Ammon's horn (tissue), 1 donor: ENCODE results near the gene MYO3B.

Source experiments
- DNase-seq: peaks from one replicate; pipeline ENCODE4 v3.0.0-alpha.2; 2016; ENCODE audit warnings: low spot score

Gene MYO3B

DNA sequence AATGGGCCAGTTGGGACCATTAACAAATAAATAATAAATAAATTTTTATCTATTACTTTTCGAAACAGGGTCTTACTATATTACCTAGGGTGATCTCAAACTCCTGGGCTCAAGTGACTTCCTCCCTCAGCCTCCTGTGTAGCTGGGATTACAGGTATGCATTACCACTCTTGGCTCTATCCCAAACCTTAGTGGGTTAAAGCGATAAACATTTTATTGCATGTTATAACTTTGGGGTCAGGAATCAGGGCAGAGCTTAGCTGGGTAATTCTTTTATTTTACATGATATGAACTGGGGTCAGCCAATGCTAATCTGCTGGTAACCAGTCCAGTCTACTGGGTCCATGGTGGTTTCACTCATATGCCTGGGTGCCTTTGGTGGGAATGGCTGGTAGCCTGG is 127.8 kb downstream of the MYO3B start:
- DNase-seq, result no peak

DNA sequence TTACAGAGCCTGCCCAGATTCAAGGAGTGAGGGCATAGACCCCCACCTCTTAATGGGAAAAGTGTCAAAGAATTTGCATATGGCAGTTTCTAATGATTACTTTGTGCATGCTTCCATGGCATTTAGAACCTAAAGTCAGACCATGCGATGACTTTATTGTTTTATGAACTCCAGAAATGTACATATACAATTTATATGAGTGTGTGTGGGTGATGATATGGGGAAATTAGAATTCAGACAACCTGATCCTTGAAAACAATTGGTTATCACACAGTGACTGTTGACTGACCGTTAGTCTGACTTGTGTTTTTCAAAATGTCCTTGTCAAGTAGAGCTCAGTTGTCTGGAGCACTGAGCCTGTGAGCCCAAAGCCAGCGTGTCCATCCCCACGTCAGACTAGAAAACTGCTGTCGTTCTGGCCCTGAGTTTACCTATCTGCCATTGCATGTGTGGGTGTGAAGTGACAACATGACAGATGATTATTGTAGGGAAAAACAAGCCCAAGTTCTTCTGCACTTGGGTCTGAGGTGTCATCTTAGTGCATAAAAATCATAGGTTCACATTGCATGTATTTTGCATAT is 128.4 kb downstream of the MYO3B start:
- no peak for DNase-seq

DNA sequence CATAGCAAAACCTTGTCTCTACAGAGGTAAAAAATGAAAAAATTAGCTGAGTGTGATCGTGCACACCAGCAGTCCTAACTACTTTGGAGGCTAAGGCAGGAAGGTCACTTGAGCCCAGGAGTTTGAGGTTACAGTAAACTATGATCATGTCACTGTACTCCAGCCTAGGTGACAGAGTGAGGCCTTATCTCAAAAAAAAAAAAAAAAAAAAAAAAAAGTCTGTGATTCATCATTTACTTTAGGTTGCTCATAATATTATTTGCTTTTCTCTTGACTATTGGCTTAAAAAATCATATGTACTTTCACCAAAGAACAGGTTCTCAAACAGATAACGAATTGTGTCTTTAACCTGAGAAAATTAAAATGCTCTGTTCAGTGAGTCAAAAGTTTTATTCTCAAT is 129.1 kb downstream of the MYO3B start:
- DNase-seq, result no peak

DNA sequence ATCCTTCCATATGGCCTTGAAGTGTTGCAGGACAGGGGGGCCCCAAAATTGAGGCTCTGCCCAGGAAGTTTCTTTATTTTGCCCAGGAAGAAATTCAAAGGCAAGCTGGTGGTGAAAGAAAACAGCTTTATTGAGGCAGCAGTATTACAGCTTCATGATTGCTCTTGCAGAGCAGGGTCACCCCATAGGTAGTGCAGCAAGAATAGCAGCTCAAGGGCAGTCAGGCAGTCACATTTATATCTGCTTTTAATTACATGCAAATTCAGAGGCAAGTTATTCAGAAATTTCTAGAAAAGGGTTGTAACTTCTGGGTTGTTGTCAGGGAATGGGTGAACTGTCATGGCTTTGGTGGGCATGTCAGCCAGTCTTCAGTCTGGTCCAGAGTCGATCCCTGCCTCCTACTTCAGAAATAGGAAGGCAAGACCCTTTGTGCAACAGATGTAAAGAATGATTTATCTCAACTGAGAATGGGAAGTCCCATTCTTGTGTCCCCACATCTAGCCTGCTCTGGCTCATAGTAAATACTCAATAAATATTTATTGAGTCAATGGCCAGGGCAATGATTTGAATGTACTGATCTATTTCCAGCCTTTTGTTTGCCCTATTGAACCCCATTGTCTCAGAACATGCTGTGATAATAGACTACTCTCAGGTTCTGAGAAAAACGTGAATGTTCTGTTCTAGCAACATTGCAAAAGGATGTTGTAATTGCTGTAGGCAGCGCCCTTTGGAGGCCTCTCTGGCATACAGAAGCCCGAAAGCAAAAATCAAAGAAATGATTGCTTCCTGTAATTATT is 129.8 kb downstream of the MYO3B start:
- no peak for DNase-seq

DNA sequence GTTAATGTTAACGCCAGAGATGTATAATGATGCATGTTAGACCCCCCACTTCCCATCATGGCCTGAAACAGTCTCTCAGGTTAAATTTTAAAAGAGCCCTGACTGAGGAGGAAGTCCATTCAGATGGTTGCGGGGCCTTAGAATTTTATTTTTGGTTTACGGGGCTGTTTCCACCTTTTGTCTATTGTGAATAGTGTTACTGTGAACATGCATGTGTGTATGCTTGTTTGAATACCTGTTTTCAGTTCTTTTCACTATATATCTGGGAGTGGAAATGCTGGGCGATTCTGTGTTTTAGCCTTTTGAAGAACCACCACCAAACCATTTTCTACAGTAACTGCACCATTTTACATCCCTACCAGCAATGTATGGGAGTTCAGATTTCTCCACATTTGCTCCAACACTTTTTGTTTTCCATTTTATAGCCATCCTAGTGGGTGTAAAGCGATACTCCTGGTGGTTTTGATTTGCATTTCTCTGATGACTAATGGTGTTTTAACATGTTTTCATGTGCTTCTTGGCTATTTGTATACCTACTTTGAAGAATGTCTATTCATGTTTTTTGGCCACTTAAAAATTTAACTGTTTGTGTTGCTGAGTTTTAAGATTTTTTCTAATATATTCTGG is 133.0 kb downstream of the MYO3B start:
- no peak for DNase-seq

DNA sequence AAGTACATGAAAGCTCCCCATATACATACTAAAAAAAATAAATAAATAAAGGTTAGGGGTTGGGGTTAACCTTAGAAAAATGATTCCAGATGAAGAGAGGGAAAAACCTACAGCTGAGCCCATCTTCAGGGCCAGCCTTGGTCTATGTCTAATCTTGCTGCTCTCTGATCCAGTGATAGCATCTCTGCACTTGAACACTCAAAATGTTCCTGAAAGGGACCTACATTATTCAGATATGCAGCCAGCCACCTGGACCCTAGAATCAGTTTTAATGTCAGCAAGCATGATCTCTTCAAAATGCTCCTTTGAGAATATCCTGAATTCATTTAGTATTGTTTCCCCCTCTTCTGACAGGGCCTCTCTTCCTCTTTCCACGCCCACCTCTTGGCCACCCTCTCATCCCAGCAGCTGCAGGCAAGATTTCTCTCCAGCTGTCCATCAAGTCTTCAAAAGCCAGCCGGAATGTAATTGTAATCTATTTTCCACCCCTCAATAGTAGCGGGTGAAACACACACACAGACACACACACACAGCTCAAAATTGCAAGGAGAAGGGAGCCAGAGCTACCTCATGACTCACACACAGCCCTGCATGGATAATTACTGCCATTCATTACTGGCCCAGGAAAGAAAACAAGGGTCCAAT is 135.5 kb downstream of the MYO3B start:
- DNase-seq, result peak; percentile 41

DNA sequence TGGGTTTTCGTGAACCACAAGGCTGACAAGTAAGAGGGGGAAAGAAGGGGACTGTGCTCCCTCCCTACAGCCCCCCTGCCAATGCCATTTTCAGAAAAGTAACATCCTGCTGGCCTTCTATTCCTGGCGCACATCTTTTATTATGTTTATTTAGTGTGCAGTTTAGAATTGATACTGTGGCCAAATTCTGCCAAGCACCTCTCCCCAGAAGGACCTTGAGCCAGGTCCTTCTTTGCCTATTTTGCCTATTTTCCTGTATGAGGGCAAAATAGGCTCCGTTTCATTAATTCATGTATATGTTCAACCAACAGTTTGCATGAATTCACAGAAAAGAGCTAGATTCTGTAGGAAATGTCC is 136.0 kb downstream of the MYO3B start:
- no peak for DNase-seq

DNA sequence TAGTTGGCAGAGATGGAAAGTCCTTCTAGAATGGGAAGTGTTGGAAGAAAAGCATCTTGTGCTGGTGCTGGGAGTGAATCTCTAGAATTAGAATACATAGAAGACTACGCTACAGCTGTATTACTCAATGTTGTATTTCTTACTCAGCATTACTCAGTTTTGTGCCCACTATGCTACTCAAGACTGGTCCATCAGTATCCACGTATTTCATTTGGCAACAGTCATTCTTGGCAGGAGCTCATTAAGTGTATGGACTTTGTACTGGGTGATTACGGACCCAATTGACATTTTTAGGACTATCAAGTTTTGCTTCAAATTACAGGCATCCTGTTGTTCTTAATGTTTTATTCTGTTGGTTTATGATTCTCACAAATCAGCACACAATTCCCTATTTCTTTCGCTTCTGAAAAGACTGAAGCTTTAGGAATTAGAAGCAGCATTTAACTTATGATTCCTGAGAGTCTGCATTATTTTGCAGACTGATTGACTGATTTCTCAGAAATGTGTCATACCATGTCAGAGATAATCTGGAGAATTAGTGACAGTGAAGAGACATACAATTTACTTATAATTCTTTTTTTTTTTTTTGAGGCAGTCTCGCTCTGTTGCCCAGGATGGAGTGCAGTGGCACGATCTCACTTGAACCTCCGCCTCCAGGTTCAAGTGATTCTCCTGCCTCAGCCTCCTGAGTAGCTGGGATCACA is 136.9 kb downstream of the MYO3B start:
- DNase-seq, result no peak

DNA sequence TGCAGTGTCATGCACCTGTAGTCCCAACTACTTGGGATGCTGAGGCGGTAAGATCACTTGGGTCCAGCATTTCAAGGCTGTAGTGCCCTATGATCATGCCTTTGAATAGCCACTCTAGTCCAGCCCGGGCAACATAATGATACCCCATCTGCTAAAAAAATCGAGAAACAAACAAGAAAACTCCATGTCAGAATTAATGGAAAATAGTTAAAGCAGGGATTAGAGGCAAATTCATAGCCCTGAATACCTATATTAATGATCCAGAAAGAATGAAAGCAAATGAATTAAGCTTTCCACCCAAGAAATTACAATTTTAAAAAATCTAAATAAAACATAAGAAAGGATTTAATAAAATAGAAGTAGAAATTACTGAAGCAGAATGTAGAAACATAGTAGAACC is 143.0 kb downstream of the MYO3B start:
- DNase-seq, result no peak

DNA sequence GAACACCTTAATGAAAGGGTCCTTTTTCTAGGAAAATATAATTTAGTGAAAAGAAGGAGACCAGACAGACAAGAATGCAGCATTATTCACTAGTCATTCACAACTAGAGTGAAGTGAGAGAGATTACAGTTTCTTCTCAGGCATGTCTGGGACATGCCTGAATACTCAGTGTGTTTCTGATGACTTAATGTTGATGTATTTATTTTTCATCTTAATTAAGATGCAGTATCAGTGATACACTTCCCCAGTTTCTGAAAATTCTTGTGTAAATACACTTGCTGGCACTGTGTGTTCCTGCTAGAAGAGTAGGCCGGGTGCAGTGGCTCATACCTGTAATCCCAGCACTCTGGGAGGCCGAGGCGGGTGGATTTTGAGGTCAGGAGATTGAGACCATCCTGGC is 143.6 kb downstream of the MYO3B start:
- DNase-seq, result no peak

DNA sequence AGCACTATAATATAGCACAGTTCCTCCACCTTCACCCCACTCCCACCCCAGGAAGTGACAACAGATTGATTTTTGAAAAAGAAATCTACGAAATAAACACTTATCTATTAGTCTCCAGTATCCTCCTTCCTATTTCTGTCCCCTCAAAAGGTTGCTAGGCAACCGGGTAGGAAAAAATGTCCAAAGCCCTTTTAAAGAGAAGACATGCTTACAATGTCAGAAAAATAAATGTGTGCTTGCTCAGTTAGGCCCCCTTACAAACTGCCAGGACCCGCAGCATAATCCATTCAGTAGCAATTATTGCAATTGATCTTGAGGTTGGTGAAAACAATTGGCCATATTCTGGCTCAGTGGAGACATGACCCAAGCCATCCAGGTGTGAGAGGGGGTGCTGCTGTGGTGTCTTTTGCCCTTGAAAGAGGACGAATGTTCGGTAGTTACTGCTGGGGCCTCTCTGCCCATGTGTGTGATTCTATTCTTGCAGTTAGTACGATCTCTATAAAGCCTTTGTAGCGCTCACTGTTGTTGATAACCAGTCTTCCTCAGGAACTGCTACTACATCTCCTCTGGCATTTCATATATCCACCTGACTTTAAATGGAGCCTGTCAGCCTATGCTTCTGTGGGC is 144.3 kb downstream of the MYO3B start:
- no peak for DNase-seq

DNA sequence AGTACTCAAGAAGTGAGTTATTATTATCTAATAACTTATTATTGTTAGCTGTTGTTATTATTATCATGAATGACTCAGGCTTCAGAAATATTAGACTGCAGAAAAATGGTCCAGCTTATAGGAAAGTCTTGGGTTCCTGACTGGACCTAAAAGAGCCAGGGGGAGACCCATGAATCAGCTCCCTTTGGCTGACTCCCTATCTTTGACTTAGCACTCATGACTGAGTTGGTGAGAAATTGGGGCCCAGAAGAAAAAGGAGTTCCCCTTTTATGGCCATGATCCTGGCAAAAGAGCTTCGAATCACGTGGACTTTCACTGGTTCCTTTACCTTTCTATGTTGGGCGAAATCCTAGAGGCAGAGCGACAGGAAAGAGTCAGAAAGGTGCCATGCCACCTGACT is 145.8 kb downstream of the MYO3B start:
- DNase-seq, result no peak

DNA sequence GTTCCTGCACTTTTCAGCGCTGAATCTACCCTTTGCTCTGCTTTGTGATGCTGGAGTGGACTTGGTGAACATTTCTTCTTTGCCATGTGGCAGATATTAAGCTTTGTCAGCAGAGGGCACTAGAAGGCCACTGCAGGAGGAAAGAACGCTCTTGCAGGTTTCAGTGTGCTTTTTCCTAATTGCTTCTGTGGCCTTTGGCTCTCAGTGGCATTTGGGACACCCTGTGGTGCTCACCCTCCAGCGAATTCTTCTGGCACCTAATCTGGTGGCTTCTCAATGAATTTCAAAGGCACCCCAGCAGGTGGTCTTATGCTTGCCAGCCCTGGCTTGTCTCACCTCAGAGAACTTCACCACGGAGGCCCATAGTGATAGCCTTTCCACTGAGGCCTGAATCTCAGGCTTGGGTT is 146.7 kb downstream of the MYO3B start:
- peak; percentile 71 for DNase-seq

DNA sequence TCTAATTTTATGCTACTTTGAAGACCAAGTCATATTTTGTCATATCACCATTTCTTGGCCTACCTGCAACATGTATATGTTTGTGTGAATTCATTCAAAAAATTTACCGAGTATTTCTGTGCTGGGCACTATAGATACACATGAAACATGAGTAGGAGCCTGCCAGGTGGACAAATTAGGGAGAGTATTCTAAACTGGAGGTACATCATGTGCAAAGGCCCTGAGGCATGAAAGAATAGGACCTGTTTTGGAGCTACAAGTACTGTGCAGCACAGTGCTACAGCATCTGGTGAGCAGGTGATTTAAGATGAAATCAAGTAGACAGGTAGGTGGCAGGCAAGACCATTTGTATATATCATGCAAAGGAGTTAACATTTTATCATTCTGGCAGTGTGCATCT is 152.9 kb downstream of the MYO3B start:
- no peak for DNase-seq

DNA sequence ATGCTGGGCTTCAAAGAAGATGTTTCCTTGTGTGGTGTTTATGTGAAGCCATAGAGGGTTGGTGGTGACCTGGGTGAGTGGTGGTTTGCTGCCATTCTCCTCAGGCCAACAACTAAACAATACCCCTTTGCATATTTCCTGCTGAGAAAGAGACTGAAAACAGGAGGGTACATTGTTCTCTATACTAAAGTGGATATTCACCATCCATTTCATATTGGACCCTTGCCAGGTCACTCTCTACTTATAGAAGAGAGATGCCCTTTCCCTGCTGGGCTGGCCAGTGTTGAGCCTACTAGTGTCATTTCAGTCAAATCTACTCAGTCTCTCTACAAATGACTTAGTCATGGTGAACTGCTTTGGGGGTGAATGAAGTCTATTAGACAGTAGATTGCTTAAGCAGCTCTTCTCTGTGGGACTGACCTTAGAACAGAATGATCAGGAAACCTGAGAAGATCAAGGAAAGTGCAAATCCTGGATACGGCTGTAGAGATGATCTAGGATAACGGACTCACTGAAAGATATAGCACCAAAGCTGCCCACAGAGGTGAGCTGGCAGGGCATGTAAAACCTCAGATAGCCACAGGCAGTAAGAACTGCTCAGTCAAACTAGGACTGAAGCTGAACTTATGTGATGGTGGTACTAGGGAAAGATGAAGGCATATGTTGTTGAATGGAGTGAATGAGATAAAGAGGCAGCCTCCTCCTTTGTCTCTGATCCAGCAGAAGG is 154.9 kb downstream of the MYO3B start:
- no peak for DNase-seq

DNA sequence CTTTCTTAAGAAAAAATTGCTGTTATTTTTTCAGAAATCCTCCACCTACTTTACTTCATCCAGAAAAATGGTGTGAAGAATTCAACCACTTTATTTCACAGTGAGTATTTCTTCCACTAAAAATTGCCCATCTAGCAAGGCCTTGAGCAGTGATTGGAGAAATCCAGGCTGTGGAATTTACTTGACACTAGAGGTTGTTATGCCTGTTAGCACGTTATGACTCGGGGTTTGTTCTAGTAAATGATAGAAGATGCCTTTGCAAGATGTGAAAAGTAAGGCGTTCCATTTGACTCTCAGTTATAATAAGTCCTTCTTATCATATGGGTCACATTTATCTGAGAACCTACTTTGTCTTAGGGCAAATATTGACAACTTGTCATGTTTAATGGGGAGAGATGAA is 157.4 kb downstream of the MYO3B start:
- no peak for DNase-seq

DNA sequence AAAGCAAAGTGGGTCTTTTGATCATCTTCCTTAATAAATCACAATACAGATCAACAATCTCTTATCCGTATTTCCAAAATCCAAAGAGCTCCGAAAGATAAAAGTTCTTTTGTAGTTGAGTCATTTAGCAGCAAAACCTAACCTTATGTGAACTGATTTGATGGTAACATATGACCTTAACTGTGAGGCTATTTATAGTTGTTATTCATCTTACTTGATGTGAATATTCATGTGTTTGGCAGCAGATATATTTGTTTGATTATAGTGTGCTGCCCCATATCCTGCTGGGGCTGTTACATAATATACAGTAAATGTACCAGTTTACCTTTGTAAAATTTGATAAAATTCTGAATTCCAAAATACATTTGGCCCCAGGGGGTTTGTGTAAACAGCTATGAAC is 158.5 kb downstream of the MYO3B start:
- no peak for DNase-seq

DNA sequence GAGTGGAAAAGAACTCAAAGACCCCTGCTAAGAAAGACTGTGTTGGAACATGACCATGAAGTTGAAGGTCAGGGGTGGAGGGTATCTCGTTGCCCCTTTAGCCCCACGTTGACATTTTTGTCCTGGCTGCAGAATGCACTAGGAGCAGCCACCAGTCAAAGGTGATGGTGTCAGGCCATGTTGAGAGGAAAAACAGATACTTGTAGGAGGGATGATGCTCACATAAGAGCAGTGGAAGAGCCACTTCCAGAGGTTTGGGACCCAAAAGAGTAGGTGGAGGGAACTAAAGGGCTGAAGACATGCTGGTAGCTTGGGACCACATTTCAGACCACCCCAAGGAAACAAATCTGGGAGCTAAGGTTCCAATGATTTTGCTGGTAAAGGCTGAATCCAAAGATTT is 159.0 kb downstream of the MYO3B start:
- DNase-seq, result no peak

DNA sequence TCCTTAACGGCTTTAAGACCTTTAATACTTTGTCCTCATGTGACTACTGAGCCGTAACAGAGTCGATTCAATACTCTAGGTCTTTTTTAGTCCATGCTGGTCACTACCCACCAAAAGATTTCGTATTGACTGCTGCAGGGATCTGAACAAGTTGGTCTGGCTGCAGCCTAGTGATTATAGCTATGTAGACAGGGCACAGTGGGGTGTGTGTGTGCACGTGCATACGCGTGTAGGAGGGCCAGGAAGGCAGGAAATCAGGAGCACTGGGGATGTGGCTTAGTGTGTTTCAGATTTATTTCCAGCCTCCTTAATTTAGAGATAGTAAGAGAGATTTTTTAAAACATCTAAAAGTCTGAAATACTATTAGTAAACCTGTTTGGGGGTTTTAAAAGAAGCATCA is 161.4 kb downstream of the MYO3B start:
- no peak for DNase-seq

DNA sequence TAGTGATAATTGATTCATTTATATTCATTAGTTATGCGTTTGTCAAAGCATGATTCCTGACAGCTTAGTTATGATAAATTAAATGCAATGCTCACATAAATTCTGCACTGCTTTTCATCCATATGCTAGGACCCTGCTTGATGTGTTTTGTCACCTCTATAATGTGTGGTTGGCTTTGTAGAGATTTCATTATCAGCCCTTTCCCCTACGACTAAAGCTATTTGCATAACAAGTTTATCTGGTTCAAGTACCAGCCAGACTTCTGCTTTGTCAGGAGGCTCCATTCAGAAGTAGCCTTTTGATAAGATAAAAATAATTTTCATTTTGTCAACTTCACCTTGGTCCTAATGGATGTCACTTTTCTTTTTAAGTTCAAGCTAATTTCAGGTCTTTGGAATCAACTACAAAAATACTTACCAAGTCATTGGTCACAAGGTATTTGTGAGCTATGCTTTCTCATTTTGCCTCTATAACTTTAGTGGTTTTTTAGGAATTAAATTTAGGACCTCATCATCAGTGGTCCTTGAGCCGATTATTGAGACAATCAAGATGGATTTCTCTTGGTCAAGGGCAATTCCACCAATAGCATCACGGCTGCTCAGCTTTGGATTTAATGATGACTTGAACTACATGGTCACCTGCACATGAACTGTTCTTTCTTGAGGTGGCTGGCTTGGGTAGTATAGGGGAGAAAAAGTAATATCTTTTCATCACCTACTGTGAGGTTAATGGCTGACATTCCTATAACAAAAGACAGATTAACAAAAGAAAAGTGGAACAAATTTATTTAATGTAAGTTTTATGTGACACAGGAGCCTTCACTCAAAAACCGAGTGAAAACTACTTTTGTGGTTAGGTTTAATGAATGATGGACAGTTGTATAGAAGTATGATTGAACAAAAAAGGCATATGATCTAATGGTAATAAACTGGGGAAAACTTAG is 162.1 kb downstream of the MYO3B start:
- no peak for DNase-seq
